Measurements from ENCODE around the gene FOXL2.

DNA sequence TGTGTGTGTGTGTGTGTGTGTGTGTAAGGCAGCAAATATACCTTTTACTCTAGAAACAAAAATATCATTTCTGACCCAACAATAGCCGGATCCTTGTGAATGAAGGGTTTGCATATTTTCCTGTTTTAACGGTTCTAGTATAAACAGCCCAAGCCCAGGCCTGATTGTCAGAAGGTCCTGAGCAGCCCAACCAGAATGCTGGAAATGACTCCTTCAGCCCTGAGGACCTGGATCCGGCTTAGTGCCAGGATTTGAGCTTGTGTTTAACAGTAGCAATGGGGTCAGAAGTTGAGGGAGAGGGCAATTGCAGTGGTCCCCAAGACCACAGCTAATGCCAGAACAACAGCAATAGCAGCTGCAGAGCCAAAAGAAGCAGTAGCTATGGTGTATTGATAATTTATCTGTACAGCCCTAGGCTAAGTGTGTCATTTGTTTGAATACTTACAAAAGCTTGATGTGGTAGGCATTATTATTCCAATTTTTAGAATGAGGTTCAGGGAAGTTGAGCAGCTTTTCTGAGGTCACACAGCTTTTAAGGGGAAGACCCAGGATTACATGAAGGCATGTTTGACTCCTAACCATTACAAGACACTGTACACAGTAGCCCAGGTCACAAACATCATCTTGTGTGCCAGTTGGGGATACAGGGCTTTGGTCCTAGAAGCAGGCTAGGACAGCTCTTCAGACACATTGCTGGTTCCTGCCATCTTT, 12.8 kb downstream of the FOXL2 start:
- TF ChIP-seq, protein P1, sequence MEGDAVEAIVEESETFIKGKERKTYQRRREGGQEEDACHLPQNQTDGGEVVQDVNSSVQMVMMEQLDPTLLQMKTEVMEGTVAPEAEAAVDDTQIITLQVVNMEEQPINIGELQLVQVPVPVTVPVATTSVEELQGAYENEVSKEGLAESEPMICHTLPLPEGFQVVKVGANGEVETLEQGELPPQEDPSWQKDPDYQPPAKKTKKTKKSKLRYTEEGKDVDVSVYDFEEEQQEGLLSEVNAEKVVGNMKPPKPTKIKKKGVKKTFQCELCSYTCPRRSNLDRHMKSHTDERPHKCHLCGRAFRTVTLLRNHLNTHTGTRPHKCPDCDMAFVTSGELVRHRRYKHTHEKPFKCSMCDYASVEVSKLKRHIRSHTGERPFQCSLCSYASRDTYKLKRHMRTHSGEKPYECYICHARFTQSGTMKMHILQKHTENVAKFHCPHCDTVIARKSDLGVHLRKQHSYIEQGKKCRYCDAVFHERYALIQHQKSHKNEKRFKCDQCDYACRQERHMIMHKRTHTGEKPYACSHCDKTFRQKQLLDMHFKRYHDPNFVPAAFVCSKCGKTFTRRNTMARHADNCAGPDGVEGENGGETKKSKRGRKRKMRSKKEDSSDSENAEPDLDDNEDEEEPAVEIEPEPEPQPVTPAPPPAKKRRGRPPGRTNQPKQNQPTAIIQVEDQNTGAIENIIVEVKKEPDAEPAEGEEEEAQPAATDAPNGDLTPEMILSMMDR (IDR thresholded peaks at IDR 0.05; ENCODE audit: insufficient read depth, low read length, poor library complexity, severe bottlenecking): no peak
- no peak for TF ChIP-seq EZH2phosphoT487 (conservative IDR thresholded peaks at IDR 0.05; ENCODE audit: low read length)
